Measurements from ENCODE around the gene ITPR1.

DNA sequence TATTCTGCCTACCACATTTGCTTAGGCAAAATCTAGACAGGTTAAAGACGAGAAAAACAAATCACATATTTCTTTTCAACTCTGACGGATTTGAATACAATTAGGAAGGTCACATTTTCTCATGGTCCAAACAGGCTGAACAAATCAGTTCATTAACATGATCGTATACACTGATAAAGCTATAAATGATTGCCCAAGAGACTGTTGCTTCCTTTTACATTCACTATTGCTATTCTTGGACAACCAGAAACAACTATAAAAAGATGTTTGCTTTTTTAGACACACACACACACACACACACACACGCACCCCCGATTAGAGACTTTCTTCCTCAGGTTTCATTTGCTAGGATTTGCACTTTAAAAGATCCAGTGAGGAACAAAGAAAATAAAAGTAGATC is 363.8 kb downstream of the ITPR1 start:
- no peak for TF ChIP-seq EZH2 (IDR thresholded peaks at IDR 0.05; ENCODE audit: insufficient read depth, poor library complexity, severe bottlenecking)
- TF ChIP-seq EZH2phosphoT487 (IDR thresholded peaks at IDR 0.05; ENCODE audit: insufficient read depth, low read depth): no peak
